Astrocyte (in vitro differentiated cells and primary cell): ENCODE results near the gene ZFP36L2. TPM values are rescaled to one million over a fixed set of nuclear protein-coding genes. Genes with fewer than 3 reads are reported as not detected.
A peak's percentile ranks its signal among the peaks of the same experiment; 100 is the strongest.

Experiments used
- DNase-seq: peaks from one replicate; pipeline ENCODE4 v3.0.0-alpha.2; 2010; ENCODE audit warnings: low read depth
- FAIRE-seq: peaks from 2 replicates; lab custom pipeline; 2011; peaks lifted over from hg19 to GRCh38; lab: Jason Lieb, UNC
- H2AFZ ChIP-seq: 2 replicates; pipeline ENCODE4 v1.6.0; 2012; ENCODE audit warnings: low read depth, low read length, inconsistent platforms
- H3K27ac ChIP-seq: 2 replicates; pipeline ENCODE4 v1.5.1; 2011; ENCODE audit warnings: low read depth, low read length, inconsistent platforms
- H3K27me3 ChIP-seq: 2 replicates; pipeline ENCODE4 v1.6.0; 2011; ENCODE audit warnings: low read length, inconsistent platforms; ENCODE audit not compliant: insufficient read depth
- H3K36me3 ChIP-seq: 2 replicates; pipeline ENCODE4 v1.5.1; 2011; ENCODE audit warnings: low read length, inconsistent platforms; ENCODE audit not compliant: insufficient read depth
- H3K4me1 ChIP-seq: 2 replicates; pipeline ENCODE4 v1.5.1; 2011; ENCODE audit warnings: low read length, inconsistent platforms; ENCODE audit not compliant: insufficient read depth
- H3K4me2 ChIP-seq: 2 replicates; pipeline ENCODE4 v1.6.0; 2012; ENCODE audit warnings: low read length, inconsistent platforms
- H3K4me3 ChIP-seq: 2 replicates; pipeline ENCODE4 v1.5.1; 2011; ENCODE audit warnings: low read depth, mild to moderate bottlenecking, low read length, inconsistent platforms; ENCODE audit not compliant: insufficient read depth
- H3K79me2 ChIP-seq: 2 replicates; pipeline ENCODE4 v1.6.0; 2012; ENCODE audit warnings: mild to moderate bottlenecking, low read length, inconsistent platforms; ENCODE audit not compliant: insufficient read depth
- H3K9ac ChIP-seq: 2 replicates; pipeline ENCODE4 v1.6.0; 2012; ENCODE audit warnings: mild to moderate bottlenecking, low read length, inconsistent platforms
- H3K9me3 ChIP-seq: 2 replicates; pipeline ENCODE4 v1.5.1; 2012; ENCODE audit warnings: low read depth, mild to moderate bottlenecking, low read length, inconsistent platforms; ENCODE audit not compliant: insufficient read depth
- H4K20me1 ChIP-seq: 2 replicates; pipeline ENCODE4 v1.6.0; 2012; ENCODE audit warnings: low read length, inconsistent platforms; ENCODE audit not compliant: insufficient read depth
- H3K27ac Mint-ChIP-seq: one replicate; pipeline ENCODE4 v1.8.0; 2021; ENCODE audit warnings: mild to moderate bottlenecking, mixed read lengths; ENCODE audit not compliant: unreplicated experiment
- H3K27me3 Mint-ChIP-seq: one replicate; pipeline ENCODE4 v1.8.0; 2021; ENCODE audit warnings: low read depth, mixed read lengths; ENCODE audit not compliant: unreplicated experiment
- H3K36me3 Mint-ChIP-seq: one replicate; pipeline ENCODE4 v1.8.0; 2021; ENCODE audit warnings: low read depth, mixed read lengths; ENCODE audit not compliant: unreplicated experiment
- H3K4me1 Mint-ChIP-seq: one replicate; pipeline ENCODE4 v1.8.0; 2021; ENCODE audit warnings: low read depth, mixed read lengths; ENCODE audit not compliant: unreplicated experiment
- H3K4me3 Mint-ChIP-seq: one replicate; pipeline ENCODE4 v1.8.0; 2021; ENCODE audit warnings: mild to moderate bottlenecking, moderate library complexity, mixed read lengths; ENCODE audit not compliant: unreplicated experiment
- H3K9me3 Mint-ChIP-seq: one replicate; pipeline ENCODE4 v1.8.0; 2021; ENCODE audit warnings: mild to moderate bottlenecking, mixed read lengths; ENCODE audit not compliant: unreplicated experiment
- CTCF ChIP-seq: IDR thresholded peaks from 2 replicates; pipeline ENCODE4 v1.5.1; 2011; ENCODE audit warnings: low read depth, mild to moderate bottlenecking, inconsistent platforms, low read length, moderate library complexity; ENCODE audit not compliant: insufficient read depth
- EZH2 ChIP-seq: IDR thresholded peaks from 2 replicates; pipeline ENCODE4 v1.6.1; 2012; ENCODE audit warnings: mild to moderate bottlenecking, low read length, inconsistent platforms; ENCODE audit not compliant: insufficient read depth
- total RNA-seq: library from RNA; stranded (reverse); gene quantifications from 2 replicates; pipeline ENCODE4 v1.2.1, GENCODE V29; 2021

The ZFP36L2 gene
- total RNA-seq, 1 donor from 2014 or later = 49.5 TPM

- H3K9ac ChIP-seq = no peak overlapping the region
- peaks cover 9% of the 10 kb centered on the region for H4K20me1 ChIP-seq
- H3K9me3 ChIP-seq = no peaks in the 10 kb centered on the region
- Mint-ChIP-seq H3K27me3 (no peaks in the 10 kb centered on the region), H3K36me3 (peaks cover 8% of the 10 kb centered on the region), H3K4me3 (no peak overlapping the region), H3K9me3 (no peaks in the 10 kb centered on the region), H3K4me1 (peaks cover 48% of the 10 kb centered on the region), H3K27ac (peak overlapping the region; percentile 62)
- H3K4me2 ChIP-seq = no peak overlapping the region
- H3K27me3 ChIP-seq = no peaks in the 10 kb centered on the region
- H2AFZ ChIP-seq = no peak overlapping the region
- no peak overlapping the region for H3K27ac ChIP-seq
- no peak overlapping the region for H3K4me3 ChIP-seq
- no peak for TF ChIP-seq CTCF
- TF ChIP-seq EZH2 = no peak
- peaks cover 19% of the 10 kb centered on the region for H3K4me1 ChIP-seq
- FAIRE-seq (no peak), DNase-seq (no peak)
- H3K36me3 ChIP-seq = no peaks in the 10 kb centered on the region
- H3K79me2 ChIP-seq = no peaks in the 10 kb centered on the region
These were observed 40.3 kb upstream of the ZFP36L2 start for GRCh38 chr2:43266711-43267111.

- H3K27ac ChIP-seq = no peak overlapping the region
- no peak for TF ChIP-seq EZH2
- TF ChIP-seq CTCF = no peak
- Mint-ChIP-seq H3K27me3 (no peaks in the 10 kb centered on the region), H3K4me3 (no peak overlapping the region), H3K27ac (no peak overlapping the region), H3K36me3 (peaks cover 8% of the 10 kb centered on the region), H3K9me3 (no peaks in the 10 kb centered on the region), H3K4me1 (peaks cover 47% of the 10 kb centered on the region)
- no peak overlapping the region for H3K9ac ChIP-seq
- FAIRE-seq (no peak), DNase-seq (no peak)
- no peak overlapping the region for H3K4me2 ChIP-seq
- H3K79me2 ChIP-seq = no peaks in the 10 kb centered on the region
- no peaks in the 10 kb centered on the region for H3K27me3 ChIP-seq
- no peaks in the 10 kb centered on the region for H3K36me3 ChIP-seq
- no peak overlapping the region for H3K4me3 ChIP-seq
- peaks cover 9% of the 10 kb centered on the region for H4K20me1 ChIP-seq
- H2AFZ ChIP-seq = no peak overlapping the region
- no peaks in the 10 kb centered on the region for H3K9me3 ChIP-seq
- H3K4me1 ChIP-seq = peaks cover 19% of the 10 kb centered on the region
These were observed 39.0 kb upstream of the ZFP36L2 start for GRCh38 chr2:43265421-43265820.

- Mint-ChIP-seq H3K27me3 (no peaks in the 10 kb centered on the region), H3K36me3 (peaks cover 8% of the 10 kb centered on the region), H3K4me1 (peaks cover 44% of the 10 kb centered on the region), H3K4me3 (no peak overlapping the region), H3K27ac (no peak overlapping the region), H3K9me3 (no peaks in the 10 kb centered on the region)
- TF ChIP-seq EZH2 (no peak), CTCF (no peak)
- Histone ChIP-seq H3K4me2 (no peak overlapping the region), H3K4me1 (peaks cover 18% of the 10 kb centered on the region), H2AFZ (no peak overlapping the region), H3K36me3 (no peaks in the 10 kb centered on the region), H3K27me3 (no peaks in the 10 kb centered on the region), H3K4me3 (no peak overlapping the region), H3K79me2 (no peaks in the 10 kb centered on the region), H3K27ac (no peak overlapping the region), H3K9me3 (no peaks in the 10 kb centered on the region), H4K20me1 (peaks cover 9% of the 10 kb centered on the region), H3K9ac (no peak overlapping the region)
- FAIRE-seq (no peak), DNase-seq (peak; percentile 64)
These were observed 38.6 kb upstream of the ZFP36L2 start for GRCh38 chr2:43265001-43265400.
